K562 (cell line): ENCODE measurements around the gene BMPER.

Experiments
- ARHGAP35 ChIP-seq: fragments of 450-650 bp; IDR thresholded peaks from 2 replicates; pipeline ENCODE4 v1.6.1; 2018; ENCODE audit not compliant: partially characterized antibody
- ARID2 ChIP-seq: fragments of 450-650 bp; IDR thresholded peaks from 2 replicates; pipeline ENCODE4 v1.6.1; 2017; ENCODE audit warnings: antibody characterized with exemption, mild to moderate bottlenecking
- CBX2 ChIP-seq: fragments of 200-600 bp; sonication (generic); IDR thresholded peaks from one replicate; pipeline ENCODE4 v1.6.1; 2012; ENCODE audit warnings: mild to moderate bottlenecking, low read length, inconsistent platforms; ENCODE audit not compliant: insufficient read depth, poor library complexity, severe bottlenecking
- PHB2 ChIP-seq: fragments of 450-650 bp; IDR thresholded peaks from 2 replicates; pipeline ENCODE4 v1.6.1; 2017; ENCODE audit warnings: low read depth
- SAFB2 ChIP-seq: fragments of 200-400 bp; formaldehyde crosslinking; IDR thresholded peaks from 2 replicates; pipeline ENCODE4 v1.6.1; 2018; ENCODE audit warnings: borderline replicate concordance, low read length, low read depth, moderate library complexity; ENCODE audit not compliant: severe bottlenecking
- SMARCA5 ChIP-seq: fragments of 450-650 bp; IDR thresholded peaks from 2 replicates; pipeline ENCODE4 v1.6.1; 2016
- ZEB2 ChIP-seq: fragments of 450-650 bp; IDR thresholded peaks from 2 replicates; pipeline ENCODE4 v1.6.1; 2016
- TF ChIP-seq, protein P1 (sequence below), 3 experiments: IDR thresholded peaks in 2 of 3; conservative IDR thresholded peaks in 1 of 3; 2 replicates each; pipeline ENCODE4 v1.5.1; 2011 to 2012; ENCODE audit warnings: low read length in 3 of 3, mild to moderate bottlenecking in 3 of 3, control low read depth in 2 of 3, improper control_type of control experiment in 1 of 3, inconsistent platforms in 1 of 3, low read depth in 1 of 3, mixed read lengths in 1 of 3, moderate library complexity in 1 of 3; ENCODE audit not compliant: insufficient read depth in 2 of 3
- TF ChIP-seq, protein P2 (sequence below): sonication (generic); formaldehyde crosslinking; IDR thresholded peaks from 2 replicates; pipeline ENCODE4 v1.5.0; 2020; ENCODE audit warnings: missing genetic modification reagents

DNA sequence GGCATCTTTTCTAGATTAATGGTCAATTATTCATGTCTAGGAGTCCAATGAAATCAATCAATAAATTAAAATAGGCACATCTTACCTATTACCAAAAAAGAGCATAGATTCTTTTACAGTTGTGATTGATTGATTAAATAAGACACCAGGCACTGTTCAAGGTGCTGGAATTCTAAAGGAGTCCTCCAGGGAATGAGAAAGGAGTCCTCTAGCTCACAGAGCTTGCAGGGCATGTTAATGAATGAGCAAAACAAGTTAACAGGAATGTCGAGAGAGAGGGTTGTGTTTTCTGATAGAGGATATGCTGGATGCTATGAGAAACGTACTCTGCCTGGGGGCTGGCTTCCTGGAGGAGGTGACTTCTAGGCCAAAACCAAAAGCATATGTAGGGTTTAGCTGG, 191.4 kb downstream of the BMPER start:
- TF ChIP-seq, protein P1, sequence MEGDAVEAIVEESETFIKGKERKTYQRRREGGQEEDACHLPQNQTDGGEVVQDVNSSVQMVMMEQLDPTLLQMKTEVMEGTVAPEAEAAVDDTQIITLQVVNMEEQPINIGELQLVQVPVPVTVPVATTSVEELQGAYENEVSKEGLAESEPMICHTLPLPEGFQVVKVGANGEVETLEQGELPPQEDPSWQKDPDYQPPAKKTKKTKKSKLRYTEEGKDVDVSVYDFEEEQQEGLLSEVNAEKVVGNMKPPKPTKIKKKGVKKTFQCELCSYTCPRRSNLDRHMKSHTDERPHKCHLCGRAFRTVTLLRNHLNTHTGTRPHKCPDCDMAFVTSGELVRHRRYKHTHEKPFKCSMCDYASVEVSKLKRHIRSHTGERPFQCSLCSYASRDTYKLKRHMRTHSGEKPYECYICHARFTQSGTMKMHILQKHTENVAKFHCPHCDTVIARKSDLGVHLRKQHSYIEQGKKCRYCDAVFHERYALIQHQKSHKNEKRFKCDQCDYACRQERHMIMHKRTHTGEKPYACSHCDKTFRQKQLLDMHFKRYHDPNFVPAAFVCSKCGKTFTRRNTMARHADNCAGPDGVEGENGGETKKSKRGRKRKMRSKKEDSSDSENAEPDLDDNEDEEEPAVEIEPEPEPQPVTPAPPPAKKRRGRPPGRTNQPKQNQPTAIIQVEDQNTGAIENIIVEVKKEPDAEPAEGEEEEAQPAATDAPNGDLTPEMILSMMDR (IDR thresholded peaks at IDR 0.05 in 2 of 3, conservative IDR thresholded peaks at IDR 0.05 in 1 of 3; ENCODE audit: insufficient read depth in 2 of 3, low read depth in 1 of 3, low read length in 3 of 3) = no peak
- TF ChIP-seq PHB2 = no peak
- no peak for TF ChIP-seq CBX2
- no peak for TF ChIP-seq SAFB2
- TF ChIP-seq ARID2 = no peak
- no peak for TF ChIP-seq ZEB2
- TF ChIP-seq SMARCA5 = no peak
- TF ChIP-seq ARHGAP35 = no peak
- TF ChIP-seq, protein P2, sequence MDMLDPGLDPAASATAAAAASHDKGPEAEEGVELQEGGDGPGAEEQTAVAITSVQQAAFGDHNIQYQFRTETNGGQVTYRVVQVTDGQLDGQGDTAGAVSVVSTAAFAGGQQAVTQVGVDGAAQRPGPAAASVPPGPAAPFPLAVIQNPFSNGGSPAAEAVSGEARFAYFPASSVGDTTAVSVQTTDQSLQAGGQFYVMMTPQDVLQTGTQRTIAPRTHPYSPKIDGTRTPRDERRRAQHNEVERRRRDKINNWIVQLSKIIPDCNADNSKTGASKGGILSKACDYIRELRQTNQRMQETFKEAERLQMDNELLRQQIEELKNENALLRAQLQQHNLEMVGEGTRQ (CRISPR knock-in tag) = no peak
